ES-I3 (cell line): ENCODE measurements around the gene SKA1.
"Not testable (repeated sequence)": the region's sequence is repeated elsewhere in the genome, so short reads cannot be mapped to it uniquely, and the experiment has no call there.

ENCODE experiments used
- H3K36me3 ChIP-seq: 2 replicates; pipeline ENCODE4 v1.6.1; 2013; ENCODE audit warnings: mild to moderate bottlenecking, low read length, control low read depth, moderate library complexity; ENCODE audit not compliant: insufficient read depth
- H3K4me1 ChIP-seq: 2 replicates; pipeline ENCODE4 v1.6.1; 2013; ENCODE audit warnings: mild to moderate bottlenecking, control low read depth, low read length; ENCODE audit not compliant: insufficient read depth
- H3K9ac ChIP-seq: 2 replicates; pipeline ENCODE4 v1.6.1; 2013; ENCODE audit warnings: low read depth, mild to moderate bottlenecking, low read length, moderate library complexity
- H3K9me3 ChIP-seq: 2 replicates; pipeline ENCODE4 v1.6.1; 2013; ENCODE audit warnings: mild to moderate bottlenecking, low read length, moderate library complexity; ENCODE audit not compliant: control insufficient read depth, insufficient read depth

The SKA1 gene

DNA sequence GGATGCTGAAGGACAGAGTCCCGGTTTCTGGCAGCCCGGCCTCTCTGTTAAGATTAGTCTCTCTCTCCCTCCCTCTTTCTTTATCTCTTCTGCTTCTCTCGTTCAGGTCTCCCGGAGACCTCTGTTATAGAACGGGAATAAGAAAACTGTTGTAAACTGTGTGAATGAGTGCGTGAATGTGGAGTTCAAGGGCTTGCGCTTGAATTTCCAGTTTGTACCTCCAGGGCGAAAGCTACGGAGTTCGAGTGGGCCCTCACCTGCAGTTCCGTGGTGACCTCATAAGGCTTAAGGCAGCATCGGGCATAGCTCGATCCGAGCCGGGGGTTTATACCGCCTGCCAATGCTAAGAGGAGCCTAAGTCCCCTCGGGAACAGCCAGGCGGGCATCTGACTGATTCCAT lies 26.4 kb downstream of the SKA1 start:
- peaks cover 25% of the 10 kb centered on the region; the same call in 1 of the 2 replicates for H3K4me1 ChIP-seq
- peak overlapping the region; percentile 35; the same call in 1 of the 2 replicates for H3K9ac ChIP-seq
- H3K36me3 ChIP-seq = no peaks in the 10 kb centered on the region

DNA sequence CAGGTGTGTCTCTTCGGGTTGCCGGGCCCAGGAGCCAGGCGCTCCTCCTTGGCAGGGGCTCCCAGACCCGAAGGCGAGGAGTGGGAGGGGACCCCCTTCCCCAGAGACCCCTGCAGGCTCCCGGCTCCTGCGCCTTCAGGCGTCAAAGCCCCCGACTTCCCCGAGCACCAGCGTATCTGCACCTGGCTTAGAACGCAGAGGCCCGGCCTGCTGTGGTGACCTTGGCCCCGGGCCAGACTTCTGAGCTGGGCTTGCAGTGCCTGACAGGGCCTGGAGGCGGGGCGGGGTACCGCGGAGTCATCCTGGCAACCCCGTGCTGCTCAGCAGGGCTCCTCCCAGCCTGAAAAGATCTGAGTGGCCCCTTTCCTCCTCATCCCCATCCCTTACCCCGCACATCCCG lies 27.0 kb downstream of the SKA1 start:
- Histone ChIP-seq H3K9me3 (no peaks in the 10 kb centered on the region), H3K36me3 (no peaks in the 10 kb centered on the region), H3K9ac (peak overlapping the region; percentile 35; the same call in 1 of the 2 replicates), H3K4me1 (peaks cover 25% of the 10 kb centered on the region; the same call in 1 of the 2 replicates)

More for the DNA sequence above, 26.4 kb downstream of the SKA1 start:
- no peaks in the 10 kb centered on the region for H3K9me3 ChIP-seq

DNA sequence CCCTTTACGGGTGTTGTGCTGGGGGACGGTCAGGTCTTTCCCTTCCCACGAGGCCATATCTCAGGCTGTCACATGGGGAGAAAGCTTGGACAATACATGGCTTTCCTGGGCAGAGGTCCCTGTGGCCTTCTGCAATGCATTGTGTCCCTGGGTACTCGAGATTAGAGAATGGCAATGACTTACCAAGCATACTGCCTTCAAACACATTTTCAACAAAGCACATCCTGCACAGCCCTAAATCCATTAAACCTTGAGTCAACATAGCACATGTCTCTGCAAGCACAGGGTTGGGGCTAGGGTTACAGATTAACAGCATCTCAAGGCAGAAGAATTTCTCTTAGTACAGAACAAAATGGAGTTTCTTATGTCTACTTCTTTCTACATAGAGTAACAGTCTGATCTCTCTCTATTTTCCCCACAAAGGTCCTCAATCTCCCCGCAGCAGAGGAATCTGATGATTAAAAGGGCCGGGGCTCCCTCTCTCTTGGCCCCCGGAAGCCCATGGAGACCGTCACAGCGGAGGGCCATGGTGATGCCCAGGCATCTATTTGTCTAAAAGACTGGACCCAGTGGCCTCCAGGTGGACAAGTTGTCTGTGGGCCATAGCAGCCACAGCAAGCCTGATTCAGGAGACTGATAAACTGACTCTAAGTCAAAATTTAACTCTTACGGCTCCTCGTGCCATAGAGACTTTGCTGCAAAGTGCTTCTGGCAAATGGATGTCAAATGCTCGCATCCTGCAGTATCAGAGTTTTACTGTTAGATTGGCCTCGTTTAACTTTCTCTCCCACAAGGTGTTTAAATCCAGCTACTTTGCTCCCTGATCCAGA lies 30.1 kb downstream of the SKA1 start:
- not testable (repeated sequence) for H3K9me3 ChIP-seq, H3K9ac ChIP-seq, H3K36me3 ChIP-seq
- H3K4me1 ChIP-seq = peaks cover 13% of the 10 kb centered on the region; the same call in 1 of the 2 replicates

DNA sequence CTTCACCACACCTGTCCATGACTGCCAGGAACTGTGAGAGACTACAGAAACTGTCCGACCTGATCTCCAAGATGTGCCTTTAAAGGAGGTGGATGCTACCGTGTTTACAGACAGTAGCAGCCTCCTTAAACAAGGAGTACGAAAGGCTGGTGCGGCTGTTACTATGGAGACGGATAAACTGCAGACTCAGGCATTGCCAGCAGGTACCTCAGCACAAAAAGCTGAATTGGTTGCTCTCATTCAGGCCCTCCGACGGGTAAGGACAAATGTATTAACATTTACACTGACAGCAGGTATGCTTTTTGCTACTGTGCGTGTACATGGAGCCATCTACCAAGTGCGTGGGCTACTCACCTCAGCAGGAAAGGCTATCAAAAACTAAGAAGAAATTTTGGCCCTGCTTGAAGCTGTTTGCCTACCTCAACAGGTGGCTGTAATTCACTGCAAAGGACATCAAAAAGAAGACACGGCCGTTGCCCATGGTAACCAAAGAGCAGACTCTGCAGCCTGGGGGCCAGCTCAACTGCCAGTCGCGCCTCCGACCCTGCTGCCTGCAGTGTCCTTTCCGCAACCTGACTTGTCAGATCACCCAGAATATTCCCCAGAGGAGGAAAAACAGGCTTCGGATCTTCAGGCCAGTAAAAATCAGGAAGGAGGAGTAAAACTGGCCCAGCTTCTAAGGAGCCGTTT lies 30.9 kb downstream of the SKA1 start:
- H3K36me3 ChIP-seq = no peaks in the 10 kb centered on the region
- H3K9ac ChIP-seq = no peak overlapping the region
- no peaks in the 10 kb centered on the region for H3K9me3 ChIP-seq
- peaks cover 10% of the 10 kb centered on the region; the same call in 1 of the 2 replicates for H3K4me1 ChIP-seq

DNA sequence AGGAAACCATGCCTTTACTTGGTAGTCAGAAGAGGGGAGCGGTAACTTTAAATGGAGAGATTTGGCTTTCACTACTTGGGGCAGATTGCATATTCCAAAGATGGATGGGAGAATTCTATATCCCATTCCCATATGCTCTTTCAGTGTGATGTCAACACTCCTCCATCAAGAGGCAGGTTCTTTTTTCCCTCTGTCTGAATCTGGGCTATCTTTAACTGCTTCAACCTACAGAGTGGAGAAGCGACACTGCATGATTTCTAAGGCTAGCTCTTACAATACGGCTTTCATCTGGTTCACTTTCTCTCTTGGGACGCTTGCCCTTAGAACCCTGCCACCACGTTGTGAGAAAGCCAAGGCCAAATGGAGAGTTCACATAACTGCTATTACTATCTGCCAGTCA lies 34.4 kb downstream of the SKA1 start:
- Histone ChIP-seq H3K9me3 (no peaks in the 10 kb centered on the region), H3K36me3 (no peaks in the 10 kb centered on the region), H3K4me1 (0 out of 2 replicates have a peak, but pooled peaks cover 5% of the 10 kb centered on the region), H3K9ac (no peak overlapping the region)

DNA sequence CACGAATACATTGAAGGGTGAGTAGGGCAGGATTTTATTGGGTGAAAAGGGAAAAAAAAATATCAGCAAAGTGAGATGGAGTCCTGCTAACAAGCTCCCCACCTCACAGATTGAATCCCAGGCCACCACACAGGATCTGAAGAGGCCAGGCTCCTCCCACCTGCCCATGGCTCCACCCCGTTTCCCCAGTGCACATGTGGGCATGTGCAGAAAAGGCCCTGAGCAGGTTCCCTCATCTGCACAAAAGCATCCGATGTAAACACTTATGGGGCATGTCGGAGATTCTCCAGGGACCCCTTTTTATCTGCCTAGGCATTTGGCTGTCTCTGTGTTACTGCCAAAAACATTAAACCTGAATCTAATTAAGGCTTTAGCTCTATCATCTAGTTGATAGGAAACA lies 35.2 kb downstream of the SKA1 start:
- Histone ChIP-seq H3K9ac (no peak overlapping the region), H3K9me3 (no peaks in the 10 kb centered on the region), H3K4me1 (0 out of 2 replicates have a peak, but pooled peaks cover 5% of the 10 kb centered on the region), H3K36me3 (no peaks in the 10 kb centered on the region)

DNA sequence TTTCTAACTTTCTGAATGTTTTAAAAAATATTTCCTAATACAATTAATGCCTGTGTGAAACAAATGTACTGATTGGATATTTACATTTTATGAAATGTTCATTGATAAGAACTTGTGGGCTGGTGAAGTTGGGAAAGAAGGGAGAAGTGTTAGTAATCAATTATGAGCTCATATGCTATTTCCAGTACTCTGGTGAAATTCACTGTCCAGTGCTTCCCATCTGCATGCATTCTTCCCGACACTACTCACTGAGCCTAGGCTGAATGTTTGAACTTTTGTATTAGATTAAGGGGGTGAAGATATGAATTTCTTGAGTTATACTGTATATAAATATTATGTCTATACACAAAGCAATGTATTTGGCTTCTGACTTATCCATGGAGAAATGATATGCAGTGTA lies 36.0 kb downstream of the SKA1 start:
- H3K4me1 ChIP-seq = 0 out of 2 replicates have a peak, but pooled peaks cover 5% of the 10 kb centered on the region
- H3K9ac ChIP-seq = no peak overlapping the region
- H3K36me3 ChIP-seq = no peaks in the 10 kb centered on the region
- no peaks in the 10 kb centered on the region for H3K9me3 ChIP-seq

DNA sequence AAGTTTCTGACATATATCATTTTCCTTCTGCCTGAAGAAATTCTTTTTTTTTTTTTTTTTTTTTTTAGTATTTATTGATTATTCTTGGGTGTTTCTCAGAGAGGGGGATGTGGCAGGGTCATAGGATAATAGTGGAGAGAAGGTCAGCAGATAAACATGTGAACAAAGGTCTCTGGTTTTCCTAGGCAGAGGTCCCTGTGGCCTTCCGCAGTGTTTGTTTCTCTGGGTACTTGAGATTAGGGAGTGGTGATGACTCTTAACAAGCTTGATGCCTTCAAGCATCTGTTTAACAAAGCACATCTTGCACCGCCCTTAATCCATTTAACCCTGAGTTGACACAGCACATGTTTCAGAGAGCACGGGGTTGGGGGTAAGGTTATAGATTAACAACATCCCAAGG lies 42.0 kb downstream of the SKA1 start:
- not testable (repeated sequence) for H3K9ac ChIP-seq, H3K4me1 ChIP-seq, H3K36me3 ChIP-seq, H3K9me3 ChIP-seq

DNA sequence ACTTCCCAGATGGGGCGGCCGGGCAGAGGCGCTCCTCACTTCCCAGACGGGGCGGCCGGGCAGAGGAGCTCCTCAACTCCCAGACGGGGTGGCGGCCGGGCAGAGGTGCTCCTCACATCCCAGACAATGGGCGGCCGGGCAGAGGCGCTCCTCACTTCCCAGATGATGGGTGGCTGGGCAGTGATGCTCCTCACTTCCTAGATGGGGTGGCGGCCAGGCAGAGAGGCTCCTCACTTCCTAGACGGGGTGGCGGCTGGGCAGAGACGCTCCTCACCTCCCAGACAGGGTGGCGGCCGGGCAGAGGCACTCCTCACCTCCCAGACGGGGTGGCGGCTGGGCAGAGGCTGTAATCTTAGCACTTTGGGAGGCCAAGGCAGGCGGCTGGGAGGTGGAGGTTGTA lies 42.9 kb downstream of the SKA1 start:
- H3K4me1 ChIP-seq, H3K36me3 ChIP-seq, H3K9ac ChIP-seq, H3K9me3 ChIP-seq: not testable (repeated sequence)

DNA sequence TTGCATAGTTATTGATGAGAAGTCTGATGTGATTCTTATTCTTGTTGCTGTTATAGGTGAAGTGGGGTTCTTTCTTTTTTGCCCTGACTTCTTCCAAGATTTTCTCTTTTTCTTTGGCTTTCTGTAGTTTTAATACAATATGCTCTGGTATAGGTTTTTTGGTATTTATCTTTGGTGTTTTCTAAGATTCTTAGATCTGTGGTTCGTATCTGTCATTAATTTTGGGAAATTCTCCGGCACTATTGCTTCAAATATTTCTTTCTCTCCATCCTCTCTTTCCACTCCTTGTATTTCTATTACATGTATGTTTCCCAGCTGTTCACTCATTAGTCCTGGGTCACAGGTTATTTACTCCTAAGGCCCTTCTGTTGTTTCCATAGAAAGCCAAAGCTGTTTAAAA lies 43.8 kb downstream of the SKA1 start:
- peaks cover 3% of the 10 kb centered on the region; the same call in 1 of the 2 replicates for H3K9me3 ChIP-seq
- no peaks in the 10 kb centered on the region for H3K4me1 ChIP-seq
- H3K9ac ChIP-seq = no peak overlapping the region
- no peaks in the 10 kb centered on the region for H3K36me3 ChIP-seq

DNA sequence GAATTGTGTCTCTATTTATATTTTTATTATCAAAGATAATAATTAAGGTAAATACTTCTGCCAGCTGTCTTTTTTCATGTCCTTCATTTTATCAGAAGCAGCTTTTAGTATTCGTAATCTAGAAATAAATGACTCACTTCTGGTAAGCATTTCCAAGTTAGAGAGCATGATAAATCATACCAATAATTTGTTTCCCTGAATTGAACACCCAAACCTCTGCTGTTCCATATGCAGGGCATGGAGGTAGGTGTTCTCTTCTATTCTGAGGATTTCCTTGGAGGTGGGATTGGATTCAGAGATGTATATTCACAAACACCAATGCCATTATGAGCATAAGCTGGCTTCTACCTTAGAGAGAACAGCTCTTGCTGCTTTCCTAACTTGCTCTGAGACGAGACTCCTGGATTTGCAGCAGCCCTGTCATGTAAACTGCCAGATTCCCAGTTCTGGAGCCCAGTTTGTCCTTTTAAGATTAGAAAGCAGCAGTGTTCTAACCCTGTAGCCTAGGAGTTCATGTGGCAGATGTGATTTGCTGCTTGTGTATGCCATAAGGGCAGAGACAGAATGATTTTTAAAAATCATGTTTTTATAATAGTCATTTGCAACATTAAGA lies 47.5 kb downstream of the SKA1 start:
- H3K9ac ChIP-seq = no peak overlapping the region
- peaks cover 5% of the 10 kb centered on the region; the same call in 1 of the 2 replicates for H3K9me3 ChIP-seq
- no peaks in the 10 kb centered on the region for H3K36me3 ChIP-seq
- H3K4me1 ChIP-seq = no peaks in the 10 kb centered on the region

DNA sequence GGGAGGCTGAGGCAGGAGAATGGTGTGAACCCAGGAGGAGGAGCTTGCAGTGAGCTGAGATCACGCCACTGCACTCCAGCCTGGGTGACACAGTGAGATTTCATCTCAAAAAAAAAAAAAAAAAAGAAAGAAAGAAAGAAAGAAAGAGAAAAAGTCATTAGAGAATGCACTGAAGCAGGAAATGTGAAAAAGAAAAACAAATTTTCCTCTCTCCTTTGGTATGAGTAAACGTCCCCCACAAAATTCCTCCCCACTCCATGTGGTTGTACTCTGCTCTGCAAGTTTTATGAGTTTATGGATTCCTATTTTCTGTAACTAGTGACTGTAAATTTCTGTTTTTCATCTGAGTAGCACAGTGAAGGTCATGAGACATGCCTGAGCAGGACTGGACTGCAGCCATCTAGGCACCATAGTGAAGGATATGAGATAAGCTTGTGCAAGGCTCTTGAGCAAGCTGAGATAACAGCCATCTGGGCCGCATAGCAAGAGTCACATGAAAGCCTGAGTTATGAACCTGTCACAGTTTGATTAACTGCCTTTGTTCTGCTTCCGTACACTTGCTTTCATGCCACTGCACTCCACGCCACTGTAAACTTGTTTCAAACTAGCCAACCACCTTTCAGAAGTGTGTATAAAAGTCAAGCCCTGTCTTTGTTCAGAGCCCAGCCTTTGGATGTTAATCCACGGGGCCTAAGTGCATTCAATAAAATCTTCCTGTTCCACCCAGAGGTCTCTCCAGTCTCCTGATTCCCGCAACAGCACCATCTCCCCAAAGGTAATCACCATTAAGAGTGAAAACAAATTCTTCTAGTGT lies 50.2 kb downstream of the SKA1 start:
- Histone ChIP-seq H3K4me1 (no peaks in the 10 kb centered on the region), H3K36me3 (no peaks in the 10 kb centered on the region), H3K9ac (no peak overlapping the region), H3K9me3 (0 out of 2 replicates have a peak, but pooled peaks cover 2% of the 10 kb centered on the region)

DNA sequence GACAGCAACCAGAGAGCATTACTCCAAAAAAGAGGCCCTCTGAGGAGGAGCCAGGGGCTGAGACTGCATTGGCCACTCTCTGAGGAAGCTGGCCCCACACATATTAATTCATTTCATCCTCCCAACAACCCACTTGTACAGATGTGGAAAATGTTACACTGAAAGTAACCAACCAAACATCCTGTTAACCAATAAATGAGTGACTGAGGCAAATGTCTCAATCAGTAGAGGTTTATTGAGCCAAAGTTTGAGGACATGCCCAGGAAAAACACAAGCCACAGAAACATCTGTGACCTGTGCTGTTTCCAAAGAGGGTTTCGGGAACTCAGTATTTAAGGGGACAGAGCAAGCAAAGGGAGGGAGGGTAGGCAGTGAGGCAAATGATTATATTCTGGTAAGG lies 53.0 kb downstream of the SKA1 start:
- H3K36me3 ChIP-seq = no peaks in the 10 kb centered on the region
- no peaks in the 10 kb centered on the region for H3K4me1 ChIP-seq
- 0 out of 2 replicates have a peak, but pooled peaks cover 2% of the 10 kb centered on the region for H3K9me3 ChIP-seq
- H3K9ac ChIP-seq = no peak overlapping the region
